HepG2 (cell line): ENCODE measurements around the gene LCAT. TPM values are rescaled to one million over a fixed set of nuclear protein-coding genes. Genes with fewer than 3 reads are reported as not detected.
A peak's percentile ranks its signal among the peaks of the same experiment; 100 is the strongest.

Source experiments
- CCDC6 ChIP-seq: sonication (generic); formaldehyde crosslinking; IDR thresholded peaks from 2 replicates; pipeline ENCODE4 v1.8.1; 2022; ENCODE audit warnings: mild to moderate bottlenecking, missing genetic modification reagents, moderate library complexity
- DNMT1 ChIP-seq: sonication (generic); formaldehyde crosslinking; IDR thresholded peaks from 2 replicates; pipeline ENCODE4 v1.5.1; 2020; ENCODE audit warnings: mild to moderate bottlenecking, missing genetic modification reagents
- FOXK1 ChIP-seq: sonication (generic); formaldehyde crosslinking; IDR thresholded peaks from 2 replicates; pipeline ENCODE4 v1.4.0; 2020; ENCODE audit warnings: low read depth, missing genetic modification reagents, borderline replicate concordance
- ISX ChIP-seq: sonication (generic); formaldehyde crosslinking; conservative IDR thresholded peaks from 2 replicates; pipeline ENCODE4 v1.5.0; 2020; ENCODE audit warnings: missing genetic modification reagents
- MED13 ChIP-seq: sonication (generic); formaldehyde crosslinking; IDR thresholded peaks from 2 replicates; pipeline ENCODE4 v1.5.0; 2020; ENCODE audit warnings: missing genetic modification reagents
- MIER3 ChIP-seq: IDR thresholded peaks from 2 replicates; pipeline ENCODE4 v1.6.1; 2016; ENCODE audit warnings: missing compliant biosample characterization, borderline replicate concordance
- MZF1 ChIP-seq: sonication (generic); formaldehyde crosslinking; IDR thresholded peaks from 2 replicates; pipeline ENCODE4 v1.8.1; 2023; ENCODE audit warnings: mild to moderate bottlenecking, missing genetic modification reagents, borderline replicate concordance
- PBX3 ChIP-seq: sonication (generic); formaldehyde crosslinking; IDR thresholded peaks from 2 replicates; pipeline ENCODE4 v1.8.1; 2023; ENCODE audit warnings: missing genetic modification reagents, inconsistent platforms, borderline replicate concordance
- RFXAP ChIP-seq: sonication (generic); formaldehyde crosslinking; IDR thresholded peaks from 2 replicates; pipeline ENCODE4 v1.4.0; 2020; ENCODE audit warnings: missing genetic modification reagents, borderline replicate concordance
- SRF ChIP-seq: IDR thresholded peaks from 2 replicates; pipeline ENCODE4 v1.6.1; 2011; ENCODE audit warnings: mild to moderate bottlenecking, low read depth, low read length, moderate library complexity
- ZBTB10 ChIP-seq: sonication (generic); formaldehyde crosslinking; IDR thresholded peaks from 2 replicates; pipeline ENCODE4 v1.4.0; 2020; ENCODE audit warnings: missing genetic modification reagents, borderline replicate concordance
- ZKSCAN8 ChIP-seq: IDR thresholded peaks from 2 replicates; pipeline ENCODE4 v1.6.1; 2016; ENCODE audit warnings: borderline replicate concordance, missing genetic modification reagents, missing compliant biosample characterization
- ZNF44 ChIP-seq: sonication (generic); formaldehyde crosslinking; IDR thresholded peaks from 2 replicates; pipeline ENCODE4 v1.5.1; 2020; ENCODE audit warnings: mild to moderate bottlenecking, missing genetic modification reagents
- ZNF678 ChIP-seq: sonication (generic); formaldehyde crosslinking; IDR thresholded peaks from 2 replicates; pipeline ENCODE4 v1.4.0; 2020; ENCODE audit warnings: mild to moderate bottlenecking, missing genetic modification reagents
- ZNF75D ChIP-seq: sonication (generic); formaldehyde crosslinking; IDR thresholded peaks from 2 replicates; pipeline ENCODE4 v1.8.1; 2023; ENCODE audit warnings: missing genetic modification reagents, mild to moderate bottlenecking, borderline replicate concordance
- ZNF891 ChIP-seq: sonication (generic); formaldehyde crosslinking; IDR thresholded peaks from 2 replicates; pipeline ENCODE4 v1.5.0; 2020; ENCODE audit warnings: mild to moderate bottlenecking, missing genetic modification reagents
- polyA plus RNA-seq, 8 experiments: library from polyadenylated mRNA; depleted of rRNA in 3 of 8; stranded (reverse) in 7 of 8; unstranded in 1 of 8; fragments of >200 nt; fragmentation: Illumina TruSeq in 4 of 8; extraction: Trizol in 4 of 8; gene quantifications; 2 replicates each; pipeline versions ENCODE4 v1.2.1 to v1.2.3, GENCODE V29; 2011 to 2016; ENCODE audit warnings: low read depth in 4 of 8, missing spikeins in 1 of 8, mixed read lengths in 1 of 8; ENCODE audit not compliant: insufficient read depth in 1 of 8
- total RNA-seq, 5 experiments: library from RNA; depleted of rRNA; stranded (reverse); fragments of >200 nt; fragmentation: Illumina TruSeq; extraction: Trizol; gene quantifications; 2 replicates each; pipeline ENCODE4 v1.2.3, GENCODE V29; 2016; ENCODE audit warnings: low read depth in 1 of 5
- TF ChIP-seq, protein P1 (sequence below): sonication (generic); formaldehyde crosslinking; IDR thresholded peaks from 2 replicates; pipeline ENCODE4 v1.5.1; 2020; ENCODE audit warnings: mild to moderate bottlenecking, missing genetic modification reagents
- TF ChIP-seq, protein P2 (sequence below): sonication (generic); formaldehyde crosslinking; IDR thresholded peaks from 2 replicates; pipeline ENCODE4 v1.9.0; 2021; ENCODE audit warnings: missing genetic modification reagents, mild to moderate bottlenecking, borderline replicate concordance
- TF ChIP-seq, protein P3 (sequence below): sonication (generic); formaldehyde crosslinking; IDR thresholded peaks from 2 replicates; pipeline ENCODE4 v1.5.0; 2020; ENCODE audit warnings: missing genetic modification reagents, mild to moderate bottlenecking, borderline replicate concordance

Gene LCAT
- total and polyA plus RNA-seq, 2 of the 13 experiments (the other 11 are each of a cell fraction or from before 2014, with no cell fraction given): 36.1 to 38.9 TPM

- TF ChIP-seq ZBTB10 (peak; percentile 82), ZNF891 (CRISPR knock-in tag) (no peak; the same call in 1 of the 2 replicates), CCDC6 (peak; percentile 77), MIER3 (CRISPR knock-in tag) (peak; percentile 80), ZNF75D (CRISPR knock-in tag) (no peak), ZNF678 (peak; percentile 93; the same call in 1 of the 2 replicates), PBX3 (CRISPR knock-in tag) (peak; percentile 87; the same call in 1 of the 2 replicates), DNMT1 (CRISPR knock-in tag) (no peak; the same call in 1 of the 2 replicates), ZKSCAN8 (no peak), ZNF44 (CRISPR knock-in tag) (peak; percentile 71), RFXAP (peak; percentile 82; the same call in 1 of the 2 replicates), ISX (CRISPR knock-in tag) (no peak; the same call in 1 of the 2 replicates), MZF1 (CRISPR knock-in tag) (no peak; the same call in 1 of the 2 replicates), MED13 (CRISPR knock-in tag) (peak; percentile 91), FOXK1 (CRISPR knock-in tag) (0 out of 2 replicates have a peak, but pooled peaks have one; percentile 46), SRF (no peak)
- TF ChIP-seq, protein P1, sequence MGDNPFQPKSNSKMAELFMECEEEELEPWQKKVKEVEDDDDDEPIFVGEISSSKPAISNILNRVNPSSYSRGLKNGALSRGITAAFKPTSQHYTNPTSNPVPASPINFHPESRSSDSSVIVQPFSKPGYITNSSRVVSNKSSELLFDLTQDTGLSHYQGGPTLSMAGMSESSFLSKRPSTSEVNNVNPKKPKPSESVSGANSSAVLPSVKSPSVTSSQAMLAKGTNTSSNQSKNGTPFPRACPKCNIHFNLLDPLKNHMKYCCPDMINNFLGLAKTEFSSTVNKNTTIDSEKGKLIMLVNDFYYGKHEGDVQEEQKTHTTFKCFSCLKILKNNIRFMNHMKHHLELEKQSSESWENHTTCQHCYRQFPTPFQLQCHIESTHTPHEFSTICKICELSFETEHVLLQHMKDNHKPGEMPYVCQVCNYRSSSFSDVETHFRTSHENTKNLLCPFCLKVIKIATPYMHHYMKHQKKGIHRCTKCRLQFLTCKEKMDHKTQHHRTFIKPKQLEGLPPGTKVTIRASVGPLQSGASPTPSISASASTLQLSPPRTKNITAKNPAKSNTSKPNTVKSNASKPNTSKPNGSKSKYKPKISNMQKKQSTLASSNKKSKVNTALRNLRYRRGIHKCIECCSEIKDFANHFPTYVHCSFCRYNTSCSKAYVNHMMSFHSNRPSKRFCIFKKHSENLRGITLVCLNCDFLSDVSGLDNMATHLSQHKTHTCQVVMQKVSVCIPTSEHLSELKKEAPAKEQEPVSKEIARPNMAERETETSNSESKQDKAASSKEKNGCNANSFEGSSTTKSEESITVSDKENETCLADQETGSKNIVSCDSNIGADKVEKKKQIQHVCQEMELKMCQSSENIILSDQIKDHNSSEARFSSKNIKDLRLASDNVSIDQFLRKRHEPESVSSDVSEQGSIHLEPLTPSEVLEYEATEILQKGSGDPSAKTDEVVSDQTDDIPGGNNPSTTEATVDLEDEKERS (CRISPR knock-in tag): 0 out of 2 replicates have a peak, but pooled peaks have one; percentile 36
- TF ChIP-seq, protein P2, sequence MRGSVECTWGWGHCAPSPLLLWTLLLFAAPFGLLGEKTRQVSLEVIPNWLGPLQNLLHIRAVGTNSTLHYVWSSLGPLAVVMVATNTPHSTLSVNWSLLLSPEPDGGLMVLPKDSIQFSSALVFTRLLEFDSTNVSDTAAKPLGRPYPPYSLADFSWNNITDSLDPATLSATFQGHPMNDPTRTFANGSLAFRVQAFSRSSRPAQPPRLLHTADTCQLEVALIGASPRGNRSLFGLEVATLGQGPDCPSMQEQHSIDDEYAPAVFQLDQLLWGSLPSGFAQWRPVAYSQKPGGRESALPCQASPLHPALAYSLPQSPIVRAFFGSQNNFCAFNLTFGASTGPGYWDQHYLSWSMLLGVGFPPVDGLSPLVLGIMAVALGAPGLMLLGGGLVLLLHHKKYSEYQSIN (CRISPR knock-in tag): no peak
- TF ChIP-seq, protein P3, sequence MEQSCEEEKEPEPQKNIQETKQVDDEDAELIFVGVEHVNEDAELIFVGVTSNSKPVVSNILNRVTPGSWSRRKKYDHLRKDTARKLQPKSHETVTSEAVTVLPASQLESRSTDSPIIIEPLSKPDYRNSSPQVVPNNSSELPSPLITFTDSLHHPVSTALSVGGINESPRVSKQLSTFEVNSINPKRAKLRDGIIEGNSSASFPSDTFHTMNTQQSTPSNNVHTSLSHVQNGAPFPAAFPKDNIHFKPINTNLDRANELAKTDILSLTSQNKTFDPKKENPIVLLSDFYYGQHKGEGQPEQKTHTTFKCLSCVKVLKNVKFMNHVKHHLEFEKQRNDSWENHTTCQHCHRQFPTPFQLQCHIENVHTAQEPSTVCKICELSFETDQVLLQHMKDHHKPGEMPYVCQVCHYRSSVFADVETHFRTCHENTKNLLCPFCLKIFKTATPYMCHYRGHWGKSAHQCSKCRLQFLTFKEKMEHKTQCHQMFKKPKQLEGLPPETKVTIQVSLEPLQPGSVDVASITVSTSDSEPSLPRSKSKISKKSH (CRISPR knock-in tag): peak; percentile 91
Measured at GRCh38 chr16:67935402-67936123, 8.4 kb downstream of the LCAT start (continued).
